Retinal pigment epithelial cell (primary cell): Measurements from ENCODE around the gene SPRED3.
A peak's percentile ranks its signal among the peaks of the same experiment; 100 is the strongest.
"Not testable (repeated sequence)": the region's sequence is repeated elsewhere in the genome, so short reads cannot be mapped to it uniquely, and the experiment has no call there.

Source experiments
- DNase-seq: peaks from one replicate; pipeline ENCODE4 v3.0.0-alpha.2; 2010; ENCODE audit warnings: low read depth
- H3K4me3 ChIP-seq: 2 replicates; pipeline ENCODE4 v1.5.1; 2011; ENCODE audit warnings: mild to moderate bottlenecking, low read length, control low read depth, moderate library complexity
- TF ChIP-seq, protein P1 (sequence below): conservative IDR thresholded peaks from 2 replicates; pipeline ENCODE4 v1.5.1; 2011; ENCODE audit warnings: low read depth, low read length, control low read depth, inconsistent platforms

The SPRED3 gene

DNA sequence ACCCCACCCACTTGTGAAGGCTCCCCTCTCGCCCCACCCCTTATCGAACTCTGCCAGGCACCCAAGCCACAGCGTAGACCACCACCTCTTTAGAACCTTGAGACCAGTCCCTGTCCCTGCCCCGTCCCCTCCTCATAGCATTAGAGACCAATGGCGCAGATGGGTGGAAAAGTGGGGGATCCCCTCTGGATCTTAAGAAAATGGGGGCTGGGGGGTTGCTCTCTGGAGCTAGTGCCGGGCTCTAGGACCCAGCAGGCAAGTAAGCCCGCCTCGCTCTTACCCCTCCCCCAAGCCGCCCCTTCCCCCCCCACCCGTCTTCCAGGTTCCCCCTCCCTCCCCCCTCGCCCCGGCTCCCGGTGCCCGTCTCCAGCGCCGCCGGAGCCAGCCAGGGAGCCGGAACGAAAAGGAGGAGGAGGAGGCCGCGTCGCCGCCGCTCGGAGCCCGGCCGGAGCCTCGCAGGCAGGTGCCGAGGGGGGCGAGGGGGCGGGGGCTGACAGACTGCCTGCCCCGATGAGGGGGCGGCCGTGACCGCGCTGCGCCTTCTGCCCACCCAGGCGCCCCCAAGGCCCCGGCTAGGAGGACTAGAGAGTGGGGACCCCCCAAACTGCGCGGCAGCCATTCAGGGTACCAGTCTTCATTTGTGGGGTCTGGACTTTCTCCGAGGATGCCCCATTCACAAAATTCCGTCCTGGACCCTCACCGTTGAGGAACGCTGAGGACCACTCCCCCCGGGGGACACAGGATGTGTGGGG lies at the start of gene SPRED3:
TSS of gene SPRED3 (plus strand) at position 349 of the 752 bp plus-strand sequence. CDS start 1,606 bp downstream, outside the sequence.
- H3K4me3 ChIP-seq = peak within 1 kb of the TSS; percentile 99
- no peak for DNase-seq
- TF ChIP-seq, protein P1, sequence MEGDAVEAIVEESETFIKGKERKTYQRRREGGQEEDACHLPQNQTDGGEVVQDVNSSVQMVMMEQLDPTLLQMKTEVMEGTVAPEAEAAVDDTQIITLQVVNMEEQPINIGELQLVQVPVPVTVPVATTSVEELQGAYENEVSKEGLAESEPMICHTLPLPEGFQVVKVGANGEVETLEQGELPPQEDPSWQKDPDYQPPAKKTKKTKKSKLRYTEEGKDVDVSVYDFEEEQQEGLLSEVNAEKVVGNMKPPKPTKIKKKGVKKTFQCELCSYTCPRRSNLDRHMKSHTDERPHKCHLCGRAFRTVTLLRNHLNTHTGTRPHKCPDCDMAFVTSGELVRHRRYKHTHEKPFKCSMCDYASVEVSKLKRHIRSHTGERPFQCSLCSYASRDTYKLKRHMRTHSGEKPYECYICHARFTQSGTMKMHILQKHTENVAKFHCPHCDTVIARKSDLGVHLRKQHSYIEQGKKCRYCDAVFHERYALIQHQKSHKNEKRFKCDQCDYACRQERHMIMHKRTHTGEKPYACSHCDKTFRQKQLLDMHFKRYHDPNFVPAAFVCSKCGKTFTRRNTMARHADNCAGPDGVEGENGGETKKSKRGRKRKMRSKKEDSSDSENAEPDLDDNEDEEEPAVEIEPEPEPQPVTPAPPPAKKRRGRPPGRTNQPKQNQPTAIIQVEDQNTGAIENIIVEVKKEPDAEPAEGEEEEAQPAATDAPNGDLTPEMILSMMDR = no peak

DNA sequence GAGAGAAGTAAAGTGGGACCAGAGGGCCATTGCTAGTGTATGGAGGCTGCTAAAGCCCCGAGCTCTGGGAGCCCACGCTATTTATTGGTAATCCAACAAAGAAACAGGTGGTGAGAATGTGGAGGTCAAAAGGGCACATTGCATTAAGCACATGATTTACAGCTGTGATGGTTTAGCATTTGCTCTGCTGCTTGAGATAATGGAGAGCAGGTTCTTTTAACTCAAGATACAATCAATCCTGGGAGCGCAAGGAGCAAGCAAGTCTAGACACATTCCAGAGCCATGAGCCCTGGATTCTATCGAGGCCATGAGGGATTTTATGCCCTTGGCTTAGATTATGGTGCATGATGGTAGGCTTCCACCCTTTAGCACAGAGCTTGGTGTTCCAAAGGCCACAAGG lies 49.5 kb upstream of the SPRED3 start:
- not testable (repeated sequence) for DNase-seq, H3K4me3 ChIP-seq

- no peak overlapping the region for H3K4me3 ChIP-seq
- DNase-seq = no peak
- TF ChIP-seq, protein P1 = no peak
Observed at GRCh38 chr19:38340927-38341326, 47.6 kb upstream of the SPRED3 start.

- TF ChIP-seq, protein P1 = no peak
Observed at GRCh38 chr19:38346837-38347236, 41.7 kb upstream of the SPRED3 start.

GRCh38 chr19:38350883-38351282 lies 37.6 kb upstream of the SPRED3 start:
- DNase-seq = no peak
- H3K4me3 ChIP-seq = no peak overlapping the region
- TF ChIP-seq, protein P1 = no peak

More at GRCh38 chr19:38346837-38347236, 41.7 kb upstream of the SPRED3 start:
- H3K4me3 ChIP-seq = no peak overlapping the region
- DNase-seq = no peak

- no peak for DNase-seq
- TF ChIP-seq, protein P1 = no peak
Observed at GRCh38 chr19:38351865-38352395, 36.6 kb upstream of the SPRED3 start.

DNA sequence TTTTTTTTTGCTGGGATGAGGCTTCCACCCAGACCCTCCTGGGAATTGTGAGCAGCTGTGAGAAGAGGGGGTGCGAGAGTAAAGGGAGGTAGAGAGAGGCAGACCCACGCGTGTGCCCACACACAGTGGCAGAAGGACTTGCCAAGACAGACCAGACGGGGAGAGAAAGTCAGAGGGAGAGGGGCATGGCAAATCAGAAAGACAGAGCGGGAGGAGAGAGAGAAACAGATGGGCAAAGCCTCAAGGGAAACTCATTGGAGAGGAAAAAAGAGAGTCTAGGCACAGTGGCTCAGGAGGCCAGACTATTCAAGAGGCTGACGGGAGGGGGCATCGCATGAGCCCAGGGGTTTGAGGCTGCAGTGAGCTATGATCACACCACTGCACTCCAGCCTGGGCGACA lies 35.9 kb upstream of the SPRED3 start:
- no peak for DNase-seq
- TF ChIP-seq, protein P1 = no peak
- H3K4me3 ChIP-seq = no peak overlapping the region

More at GRCh38 chr19:38351865-38352395, 36.6 kb upstream of the SPRED3 start:
- H3K4me3 ChIP-seq = no peak overlapping the region
